HG03025 (cell line): ENCODE results near the gene ELF1.
A peak's percentile ranks its signal among the peaks of the same experiment; 100 is the strongest.
"Not testable (repeated sequence)": the region's sequence is repeated elsewhere in the genome, so short reads cannot be mapped to it uniquely, and the experiment has no call there.

Source experiments
- ATAC-seq: cut with Tn5 transposase; IDR thresholded peaks from one replicate; pipeline ENCODE4 v1.9.1; 2021; ENCODE audit warnings: mild to moderate bottlenecking, moderate library complexity; ENCODE audit not compliant: unreplicated experiment, low FRiP score

ELF1 gene

GRCh38 chr13:40984668-40985366 is 34.3 kb downstream of the ELF1 start:
- ATAC-seq, result peak; percentile 45

- ATAC-seq, result no peak
Observed at GRCh38 chr13:40983725-40984667, 35.1 kb downstream of the ELF1 start.

GRCh38 chr13:40983259-40983658 is 35.9 kb downstream of the ELF1 start:
- ATAC-seq, result no peak

DNA sequence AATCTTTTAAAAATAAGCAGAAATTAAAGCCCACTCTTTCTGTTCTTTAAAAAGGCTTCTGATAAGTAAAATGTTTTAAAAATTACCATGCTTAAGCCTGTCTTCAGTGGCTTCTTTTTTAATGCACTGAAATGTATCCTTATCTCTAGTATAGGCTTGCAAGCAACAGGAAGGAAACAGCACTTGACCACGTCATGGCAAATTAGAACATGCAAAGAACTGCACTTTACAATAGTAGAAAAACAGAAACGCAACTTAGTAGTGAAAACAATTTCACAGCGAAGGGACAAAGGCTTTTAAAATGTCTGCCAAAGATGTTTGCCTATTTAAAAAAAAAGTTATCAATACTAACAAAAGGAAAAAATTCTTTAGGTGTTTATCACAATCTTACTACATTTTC is 36.3 kb downstream of the ELF1 start:
- peak; percentile 54 for ATAC-seq

DNA sequence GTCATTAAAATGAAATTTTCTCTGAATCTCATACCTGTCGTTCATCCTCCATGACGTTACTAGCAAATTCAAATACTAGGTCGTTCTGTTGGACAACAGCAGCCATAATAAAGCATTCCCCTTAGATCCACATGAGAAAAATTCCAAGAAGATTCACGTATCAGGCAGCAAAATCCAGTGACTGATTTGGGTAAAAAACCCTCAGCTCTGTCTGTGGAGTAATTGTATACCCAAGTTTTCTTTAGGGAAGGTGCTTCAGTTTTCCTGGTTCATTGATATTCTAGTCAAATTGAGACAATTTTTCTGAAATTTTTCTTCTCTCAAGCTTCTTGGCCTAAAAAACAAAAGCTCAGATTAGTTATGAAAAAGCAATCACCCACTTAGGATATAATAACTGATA is 37.2 kb downstream of the ELF1 start:
- no peak for ATAC-seq

DNA sequence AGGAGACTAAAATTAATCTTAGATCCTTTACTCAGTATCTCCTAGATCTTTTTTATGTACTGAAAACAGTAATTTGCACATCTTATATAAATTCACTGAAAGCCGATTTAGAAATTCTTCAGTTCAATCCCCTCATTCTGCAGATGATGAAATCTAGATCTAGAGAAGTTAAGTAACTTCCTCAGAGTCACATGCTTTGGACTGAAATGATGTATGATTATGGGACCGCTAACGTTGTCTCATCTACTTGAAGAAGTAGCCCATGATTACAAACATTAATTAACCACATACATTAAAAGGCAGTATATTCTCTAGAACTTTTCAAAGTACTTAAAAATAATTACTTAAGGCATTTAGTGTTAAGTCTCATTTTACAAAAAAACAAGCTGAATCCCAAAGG is 37.8 kb downstream of the ELF1 start:
- no peak for ATAC-seq

- ATAC-seq, result no peak
Observed at GRCh38 chr13:40980461-40980860, 38.7 kb downstream of the ELF1 start.

DNA sequence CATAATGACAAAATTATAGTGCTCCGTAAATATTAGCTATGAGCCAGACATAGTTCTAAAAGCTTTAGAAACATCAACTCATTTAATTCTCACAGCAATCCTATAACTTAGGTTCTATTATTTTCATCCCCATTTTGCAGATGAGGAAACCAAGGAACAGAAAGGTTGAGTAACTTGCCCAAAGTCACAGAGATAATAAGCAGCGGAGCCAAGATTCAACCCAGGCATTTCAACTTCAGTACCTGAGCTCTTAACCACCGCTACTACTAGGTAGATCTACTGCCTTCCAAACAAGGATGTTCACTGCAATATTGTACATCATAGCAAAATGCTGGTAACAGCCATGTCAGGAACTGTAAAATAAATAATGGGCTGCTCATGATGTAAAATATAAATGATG is 39.9 kb downstream of the ELF1 start:
- no peak for ATAC-seq

DNA sequence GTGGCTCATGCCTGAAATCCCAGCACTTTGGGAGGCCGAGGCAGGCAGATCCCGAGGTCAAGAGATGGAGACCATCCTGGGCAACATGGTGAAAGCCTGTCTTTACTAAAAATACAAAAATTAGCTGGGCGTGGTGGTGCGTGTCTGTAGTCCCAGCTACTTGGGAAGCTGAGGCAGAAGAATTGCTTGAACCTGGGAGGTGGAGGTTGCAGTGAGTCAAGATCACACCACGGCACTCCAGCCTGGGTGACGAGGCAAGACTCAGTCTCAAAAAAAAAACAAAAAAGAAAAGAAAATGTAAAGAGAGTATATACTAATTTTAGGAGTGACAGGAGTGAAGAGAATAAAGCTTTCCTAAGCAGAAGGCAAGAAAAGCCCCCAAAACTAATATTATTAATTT is 41.0 kb downstream of the ELF1 start:
- ATAC-seq, result not testable (repeated sequence)

DNA sequence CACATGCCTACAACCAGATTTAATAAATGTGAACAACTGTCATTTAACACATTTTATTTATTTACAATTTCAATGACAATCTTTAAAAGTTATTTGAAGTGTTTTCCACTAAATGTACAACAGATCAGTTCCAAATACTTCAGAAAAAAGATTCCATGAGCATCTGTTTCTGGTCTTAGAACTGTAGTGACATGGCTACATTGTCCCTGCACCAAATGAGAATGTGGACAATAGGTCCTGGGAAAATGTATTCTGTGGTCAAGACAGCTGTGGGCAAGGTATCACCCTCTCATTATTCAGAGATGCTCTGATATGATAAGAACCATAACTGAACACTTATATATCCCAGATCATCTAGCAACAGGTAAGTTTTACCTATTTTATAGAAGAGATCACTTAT is 43.7 kb downstream of the ELF1 start:
- no peak for ATAC-seq

GRCh38 chr13:40974460-40975407 is 44.4 kb downstream of the ELF1 start:
- ATAC-seq, result peak; percentile 68

DNA sequence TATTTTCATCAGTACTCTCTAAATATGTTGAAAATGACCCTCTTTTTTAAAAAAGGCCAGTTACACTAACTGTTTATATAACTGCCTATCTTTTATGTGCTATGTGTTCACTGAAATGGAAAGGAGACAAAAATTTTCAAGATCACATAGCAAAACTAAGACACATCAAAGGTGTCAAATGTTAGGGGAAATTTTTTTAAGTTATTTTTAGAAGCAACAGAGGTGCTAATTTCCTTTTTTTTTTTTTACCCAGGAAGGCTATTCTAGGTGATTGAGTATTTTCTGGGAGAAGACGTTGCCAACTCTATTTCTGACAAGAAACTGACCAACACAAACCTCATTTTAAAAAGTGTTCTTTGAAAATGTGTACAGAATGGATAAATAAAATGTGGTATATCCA is 45.7 kb downstream of the ELF1 start:
- ATAC-seq, result no peak

DNA sequence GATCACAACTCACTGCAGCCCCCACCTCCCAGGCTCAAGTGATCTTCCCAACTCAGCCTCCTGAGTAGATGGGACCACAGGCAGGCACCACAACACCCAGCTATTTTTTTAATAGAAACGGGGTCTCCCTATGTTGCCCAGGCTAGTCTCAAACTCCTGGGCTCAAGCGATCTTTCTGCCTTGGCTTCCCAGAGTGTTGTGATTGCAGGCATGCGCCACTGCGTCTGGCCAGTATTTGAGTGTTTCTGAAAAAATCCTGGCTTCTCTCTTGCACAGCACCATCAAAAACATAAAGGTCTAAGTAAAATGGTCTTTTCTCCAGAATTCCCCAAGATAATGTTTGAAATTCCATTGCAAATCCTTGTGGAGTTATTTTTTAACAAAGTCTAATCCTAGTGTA is 47.8 kb downstream of the ELF1 start:
- no peak for ATAC-seq

- no peak for ATAC-seq
Observed at GRCh38 chr13:40970803-40971202, 48.3 kb downstream of the ELF1 start.

- peak; percentile 64 for ATAC-seq
Observed at GRCh38 chr13:40969169-40969901, 49.8 kb downstream of the ELF1 start.

- no peak for ATAC-seq
Observed at GRCh38 chr13:40968416-40969000, 50.6 kb downstream of the ELF1 start.

DNA sequence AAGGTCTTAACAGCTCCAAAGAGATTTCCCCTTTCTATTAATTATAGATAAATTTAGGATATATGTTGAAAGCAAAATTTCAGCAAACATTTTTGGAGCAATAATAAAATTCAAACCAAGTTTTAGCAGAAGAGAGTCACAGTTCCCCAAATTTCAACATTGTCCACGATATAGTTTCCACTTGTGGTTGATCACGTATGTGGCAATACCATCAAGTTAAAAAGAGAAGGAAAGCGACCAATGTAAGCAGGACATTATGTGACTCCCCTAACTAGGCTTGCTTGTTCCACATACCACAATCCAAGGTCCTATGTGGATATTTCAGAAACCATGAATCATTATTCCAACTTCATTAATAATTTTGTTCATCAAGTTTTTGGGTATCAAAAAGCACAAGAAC is 52.8 kb downstream of the ELF1 start:
- ATAC-seq, result no peak

DNA sequence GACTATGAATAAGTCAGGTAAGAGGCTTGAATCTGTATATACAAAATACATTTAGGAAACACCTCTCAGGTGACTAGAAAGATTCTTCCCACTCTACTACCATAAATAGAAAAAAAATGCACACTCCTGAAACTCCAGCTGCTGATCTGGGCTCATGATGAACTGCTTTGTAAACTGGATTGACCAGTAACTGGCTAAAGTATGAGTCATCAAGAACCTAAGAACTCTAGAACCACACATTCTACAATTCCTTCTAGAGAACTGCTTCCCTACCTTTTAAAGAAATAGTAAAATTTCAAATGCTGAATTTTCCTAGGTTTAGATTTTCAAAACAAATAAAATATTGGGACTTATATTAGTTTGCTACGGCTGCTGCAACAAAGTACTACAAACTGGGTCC is 55.2 kb downstream of the ELF1 start:
- no peak for ATAC-seq

DNA sequence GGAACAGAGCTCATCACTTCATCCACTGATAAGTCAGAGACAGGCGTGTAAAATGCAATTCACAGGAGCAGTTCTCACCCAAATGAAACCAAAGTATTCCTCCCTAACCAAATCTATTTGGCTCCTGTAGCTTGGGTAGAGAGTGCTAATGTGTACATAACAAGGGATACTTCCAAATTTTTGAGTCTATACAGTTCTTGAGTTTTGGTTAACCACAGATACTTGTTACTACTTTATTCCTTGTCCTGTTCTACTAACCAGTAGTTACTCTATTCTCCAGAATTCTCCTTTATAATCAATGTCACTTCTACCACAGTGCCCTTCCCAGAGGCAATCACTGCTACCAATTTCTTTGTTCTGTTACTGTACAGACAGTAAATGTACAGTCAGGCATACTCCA is 57.3 kb downstream of the ELF1 start:
- no peak for ATAC-seq

- ATAC-seq, result no peak
Observed at GRCh38 chr13:40961214-40961613, 57.9 kb downstream of the ELF1 start.
